ENCODE data around the gene ZNF574.
A peak's percentile ranks its signal among the peaks of the same experiment; 100 is the strongest.

ZNF574 gene

DNA sequence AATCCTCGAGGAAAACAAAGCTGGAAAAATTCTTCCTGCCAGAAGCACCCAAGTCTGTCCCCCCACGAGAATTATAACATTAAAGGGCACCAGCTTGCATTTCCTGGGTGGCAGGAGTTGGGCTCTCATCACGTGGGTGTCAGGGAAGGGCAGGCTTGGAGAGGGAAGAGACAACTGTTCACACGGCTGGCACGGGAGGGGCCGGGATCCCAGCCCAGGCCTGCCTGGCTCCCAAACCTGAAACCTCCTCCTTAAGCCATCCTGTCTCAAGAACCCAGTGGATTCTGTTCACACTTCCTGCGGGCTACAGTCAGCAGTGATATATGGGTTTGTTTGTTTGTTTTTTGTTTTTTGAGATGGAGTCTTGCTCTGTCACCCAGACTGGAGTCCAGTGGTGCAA is 18.1 kb upstream of the ZNF574 start:
- DNase-seq: no peak

GRCh38 chr19:42059196-42059595 is 16.8 kb upstream of the ZNF574 start:
- no peak for DNase-seq

DNA sequence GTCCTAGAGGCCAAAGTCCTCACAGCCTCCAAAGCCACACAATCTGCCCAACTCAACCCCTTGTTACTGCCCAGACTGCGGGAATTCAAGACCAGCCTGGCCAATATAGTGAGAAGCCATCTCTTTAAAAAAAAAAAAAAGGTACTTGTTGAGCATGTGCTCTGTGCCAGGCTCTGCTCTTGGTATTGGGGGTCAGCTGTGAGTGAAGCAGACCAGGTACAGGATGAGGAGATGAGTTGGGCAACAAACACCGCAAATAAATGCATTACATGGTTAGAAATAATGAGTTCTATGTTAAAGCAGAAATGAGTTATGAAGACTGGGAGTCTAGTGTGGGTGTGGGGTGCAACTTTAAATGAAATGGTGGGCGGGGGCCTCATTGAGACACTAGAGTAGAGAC is 15.8 kb upstream of the ZNF574 start:
- no peak for DNase-seq

- DNase-seq: no peak
Measured at GRCh38 chr19:42062381-42062780, 13.6 kb upstream of the ZNF574 start.

DNA sequence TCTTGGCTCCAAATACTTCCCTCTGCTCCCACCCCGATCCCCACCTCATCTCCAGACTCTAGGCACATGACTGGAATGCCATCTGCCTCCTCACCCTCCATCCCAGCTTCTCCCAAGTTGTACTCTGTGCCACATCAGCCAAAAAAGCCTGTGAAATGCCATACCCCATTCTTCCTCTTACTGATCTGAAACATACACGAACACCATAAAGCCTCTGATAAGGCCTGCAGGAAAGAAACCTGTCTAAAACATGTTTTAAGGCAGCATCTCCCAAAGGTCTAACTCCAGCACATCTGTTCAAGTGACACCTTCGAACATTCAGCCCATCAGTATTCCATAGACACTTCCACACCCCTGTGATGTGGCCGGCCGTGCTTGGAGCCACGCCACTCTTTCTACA is 11.5 kb upstream of the ZNF574 start:
- no peak for DNase-seq

DNA sequence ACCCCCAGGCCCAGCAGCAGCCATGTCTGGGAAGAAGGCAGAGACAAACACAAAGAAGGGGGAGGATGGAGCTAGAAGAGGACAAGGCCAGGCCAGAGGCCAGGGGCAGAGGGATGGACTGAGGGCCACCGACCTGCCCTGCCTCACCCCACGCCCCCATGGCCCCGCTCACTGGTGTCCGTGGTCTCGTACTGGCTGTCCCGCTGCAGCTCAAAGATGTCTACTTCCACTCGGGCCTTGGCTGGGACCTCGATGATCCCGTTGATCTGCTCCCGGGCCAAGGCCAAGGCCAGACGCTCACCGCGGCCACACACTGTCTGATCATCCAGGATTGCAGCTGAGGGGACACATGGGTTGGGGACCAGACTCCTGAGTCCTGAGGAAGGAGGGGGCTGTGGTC is 10.9 kb upstream of the ZNF574 start:
- DNase-seq: no peak

- no peak for DNase-seq
Measured at GRCh38 chr19:42065511-42065910, 10.5 kb upstream of the ZNF574 start.

DNA sequence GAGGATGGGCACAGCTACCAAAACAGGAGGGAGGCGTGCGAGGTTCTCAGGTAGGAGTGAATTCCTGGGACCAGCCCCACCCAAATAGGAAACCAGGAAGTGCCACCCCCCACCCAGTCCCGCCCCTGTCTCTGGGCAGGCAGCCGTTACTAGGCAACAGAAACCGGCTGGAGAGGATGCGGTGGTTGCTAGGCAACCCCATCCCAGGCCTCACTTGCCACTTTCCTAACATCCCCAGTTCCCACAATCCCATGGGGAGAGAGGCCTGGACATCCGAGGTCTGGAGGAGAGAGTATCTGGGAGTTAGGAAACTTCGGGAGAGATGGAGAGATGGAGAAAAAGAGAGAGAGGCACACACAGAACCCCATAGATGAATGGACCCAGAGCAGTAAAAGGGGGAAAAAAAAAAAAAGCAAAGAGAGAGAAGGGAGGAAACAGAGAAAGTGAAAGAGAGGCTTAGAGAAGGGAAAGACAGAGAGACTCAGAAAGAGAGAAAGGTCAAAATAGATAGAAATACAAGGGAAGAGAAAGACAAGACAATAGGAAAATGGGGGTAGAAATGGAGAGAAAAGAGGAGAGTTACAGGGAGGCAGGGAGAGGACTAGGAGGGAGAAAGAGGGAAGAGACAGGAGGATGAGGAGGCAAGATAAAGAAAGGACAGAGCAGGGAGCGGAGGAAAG is 9.8 kb upstream of the ZNF574 start:
- DNase-seq: no peak

- no peak for DNase-seq
Measured at GRCh38 chr19:42067315-42067888, 8.6 kb upstream of the ZNF574 start.

GRCh38 chr19:42068361-42068755 is 7.6 kb upstream of the ZNF574 start:
- DNase-seq: no peak

- DNase-seq: no peak
Measured at GRCh38 chr19:42068756-42069571, 7.0 kb upstream of the ZNF574 start.

DNA sequence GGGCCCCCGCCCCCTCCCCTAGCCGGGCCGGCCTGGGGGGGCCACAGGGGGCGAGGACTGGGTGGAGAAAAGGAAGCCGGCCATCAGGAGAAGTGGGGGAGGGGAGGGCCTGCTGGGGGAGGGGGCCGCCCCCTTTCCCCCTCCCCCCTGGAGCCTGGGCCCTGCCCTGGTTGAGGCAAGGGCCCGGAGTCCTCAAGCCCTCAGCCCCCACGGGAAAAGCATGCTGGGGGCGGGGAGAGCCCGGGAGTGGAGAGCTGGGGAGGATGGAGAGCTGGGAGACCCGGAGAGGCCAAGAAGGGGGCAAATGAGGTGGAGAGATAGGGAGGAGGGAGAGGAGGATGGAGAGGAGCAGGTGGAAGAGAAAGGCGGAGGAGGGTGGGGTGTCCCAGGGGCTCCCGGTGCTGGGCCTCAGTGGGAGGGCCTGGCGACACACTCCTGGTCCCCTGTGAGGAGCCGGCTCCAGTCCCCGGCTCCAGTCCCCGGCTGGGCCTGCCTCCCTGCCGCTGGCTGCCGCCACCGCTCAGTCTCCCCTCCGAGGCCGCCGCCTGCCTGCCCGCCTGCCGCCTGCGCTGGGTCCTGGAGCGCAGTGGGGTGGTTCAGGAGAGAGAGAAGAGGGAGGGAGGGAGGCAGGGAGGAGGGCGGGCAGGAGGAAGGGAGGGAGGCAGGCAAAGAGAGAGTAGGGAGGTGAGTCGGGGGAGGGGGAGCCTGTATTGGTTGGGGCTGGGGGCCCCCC is 6.2 kb upstream of the ZNF574 start, which contains the start of gene GRIK5:
TSS of gene GRIK5 (minus strand) at position 588 of the 733 bp plus-strand sequence. CDS start 4,436 bp downstream, outside the sequence.
- no peak for DNase-seq

DNA sequence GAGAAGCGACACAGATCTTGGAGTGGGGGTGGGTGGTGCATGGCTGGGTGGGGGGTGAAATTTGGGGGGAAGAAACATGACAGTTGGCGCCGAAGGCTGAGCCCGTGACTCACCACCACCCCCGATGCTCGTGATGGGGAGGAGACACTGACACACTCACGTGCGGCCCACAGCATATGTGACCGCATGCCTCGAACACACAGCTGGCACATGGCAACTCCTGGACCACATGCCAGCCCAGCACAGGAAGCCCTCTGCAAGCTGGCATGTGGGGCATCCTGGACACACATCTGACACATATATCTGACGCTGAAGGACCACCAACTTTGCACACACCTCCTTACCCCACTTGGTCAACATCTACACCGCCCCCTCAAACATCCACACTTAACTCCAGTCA is 4.7 kb upstream of the ZNF574 start:
- DNase-seq: no peak

GRCh38 chr19:42074513-42075363 is 1.2 kb upstream of the ZNF574 start:
- peak in 1 of 2 donors; percentile 9 for DNase-seq

DNA sequence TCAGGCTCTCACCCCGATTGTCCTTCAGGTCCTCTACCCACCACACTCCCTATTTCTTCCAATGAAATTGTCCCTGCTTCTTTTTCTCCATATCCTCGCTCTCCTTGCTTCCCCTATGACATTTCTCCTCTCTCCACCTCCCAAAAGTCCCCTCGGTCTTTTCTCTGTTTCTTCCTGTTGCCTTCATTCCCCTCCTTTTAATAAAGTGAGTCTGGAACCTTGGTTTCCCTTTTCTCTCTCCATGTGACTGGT is 676 bp upstream of the ZNF574 start:
- no peak for DNase-seq

DNA sequence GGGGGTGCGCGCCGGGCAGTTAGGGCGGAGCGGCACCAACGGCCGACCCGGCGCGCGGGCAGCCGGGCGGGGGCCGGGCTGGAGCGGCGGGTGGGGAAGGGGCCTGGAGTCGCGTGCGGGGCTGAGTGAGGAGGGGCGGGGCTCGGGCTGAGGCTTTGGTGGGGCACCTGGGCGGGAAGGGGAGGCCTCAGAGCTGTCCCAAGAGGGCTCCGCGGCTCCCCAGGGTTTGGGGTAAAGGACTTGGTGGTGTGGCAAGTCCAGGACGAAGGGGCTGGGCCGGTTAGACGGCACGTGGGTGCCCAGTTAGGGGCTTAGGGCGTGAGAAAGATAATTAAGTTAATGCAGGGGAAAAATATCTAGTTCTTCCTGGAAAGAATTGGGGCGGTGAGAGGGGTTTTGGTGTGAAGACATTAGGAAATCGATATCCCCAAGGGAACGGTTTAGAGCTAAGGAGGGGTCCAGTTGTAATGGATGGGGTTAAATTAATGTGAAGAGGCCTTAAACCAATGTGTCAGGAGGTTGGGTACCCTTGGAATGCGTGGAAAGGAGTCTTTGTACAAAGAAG is 496 bp downstream of the ZNF574 start:
- DNase-seq: no peak

GRCh38 chr19:42078058-42078457 is 2.1 kb downstream of the ZNF574 start:
- DNase-seq: no peak

DNA sequence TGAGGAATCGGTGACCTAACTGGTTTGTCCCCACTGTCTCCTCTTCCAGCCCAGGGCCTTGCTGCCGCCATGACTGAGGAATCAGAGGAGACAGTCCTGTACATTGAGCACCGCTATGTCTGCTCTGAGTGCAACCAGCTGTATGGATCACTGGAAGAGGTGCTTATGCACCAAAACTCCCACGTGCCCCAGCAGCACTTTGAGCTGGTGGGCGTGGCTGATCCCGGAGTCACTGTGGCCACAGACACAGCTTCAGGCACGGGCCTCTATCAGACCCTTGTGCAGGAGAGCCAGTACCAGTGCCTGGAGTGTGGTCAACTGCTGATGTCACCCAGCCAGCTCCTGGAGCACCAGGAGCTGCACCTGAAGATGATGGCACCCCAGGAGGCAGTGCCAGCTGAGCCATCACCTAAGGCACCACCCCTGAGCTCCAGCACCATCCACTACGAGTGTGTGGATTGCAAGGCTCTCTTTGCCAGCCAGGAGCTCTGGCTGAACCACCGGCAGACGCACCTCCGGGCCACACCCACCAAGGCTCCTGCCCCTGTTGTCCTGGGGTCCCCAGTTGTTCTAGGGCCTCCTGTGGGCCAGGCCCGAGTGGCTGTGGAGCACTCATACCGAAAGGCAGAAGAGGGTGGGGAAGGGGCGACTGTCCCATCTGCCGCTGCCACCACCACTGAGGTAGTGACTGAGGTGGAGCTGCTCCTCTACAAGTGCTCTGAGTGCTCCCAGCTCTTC is 2.7 kb downstream of the ZNF574 start:
- no peak for DNase-seq

DNA sequence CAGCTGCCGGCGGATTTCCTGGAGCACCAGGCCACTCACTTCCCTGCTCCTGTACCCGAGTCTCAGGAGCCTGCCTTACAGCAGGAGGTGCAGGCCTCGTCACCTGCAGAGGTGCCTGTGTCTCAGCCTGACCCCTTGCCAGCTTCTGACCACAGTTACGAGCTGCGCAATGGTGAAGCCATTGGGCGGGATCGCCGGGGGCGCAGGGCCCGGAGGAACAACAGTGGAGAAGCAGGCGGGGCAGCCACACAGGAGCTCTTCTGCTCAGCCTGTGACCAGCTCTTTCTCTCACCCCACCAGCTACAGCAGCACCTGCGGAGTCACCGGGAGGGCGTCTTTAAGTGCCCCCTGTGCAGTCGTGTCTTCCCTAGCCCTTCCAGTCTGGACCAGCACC is 3.3 kb downstream of the ZNF574 start:
- DNase-seq: no peak

GRCh38 chr19:42079886-42080763 is 4.2 kb downstream of the ZNF574 start:
- no peak for DNase-seq

Measured in CD4-positive, alpha-beta T cell treated with Interleukin-1 beta for 1 hour (primary cell).